Thyroid gland (tissue), 4 donors: ENCODE data around the gene MAX. TPM values are rescaled to one million over a fixed set of nuclear protein-coding genes. Genes with fewer than 3 reads are reported as not detected.

Source experiments
- DNase-seq, 2 donors: peaks; one replicate each; pipeline ENCODE4 v3.0.0-alpha.2; 2019
- H3K27ac ChIP-seq, 3 donors: fragments of 200-600 bp; sonication (generic); 1 replicate in 2 of 3; 2 replicates in 1 of 3; pipeline ENCODE4 v1.5.1; 2016 to 2019; ENCODE audit warnings: mild to moderate bottlenecking in 1 of 3, moderate library complexity in 1 of 3
- H3K27me3 ChIP-seq: fragments of 200-600 bp; sonication (generic); one replicate; pipeline ENCODE4 v1.5.1; 2019
- H3K36me3 ChIP-seq, 2 donors: fragments of 200-600 bp; sonication (generic); one replicate each; pipeline ENCODE4 v1.5.1; 2016 to 2019
- H3K4me1 ChIP-seq, 2 donors: fragments of 200-600 bp; sonication (generic); one replicate each; pipeline ENCODE4 v1.5.1; 2017 to 2019
- H3K4me3 ChIP-seq, 3 donors: fragments of 200-600 bp; sonication (generic); replicated peaks in 1 of 3; 1 replicate in 2 of 3; 2 replicates in 1 of 3; pipeline ENCODE4 v1.5.1; 2016; ENCODE audit warnings: mild to moderate bottlenecking in 1 of 3
- H3K9me3 ChIP-seq: fragments of 200-600 bp; sonication (generic); one replicate; pipeline ENCODE4 v1.5.1; 2017
- POLR2A ChIP-seq, 2 donors: fragments of 450-650 bp; IDR thresholded peaks; one replicate each; pipeline ENCODE4 v1.6.1; 2017; ENCODE audit warnings: antibody characterized with exemption in 2 of 2, mild to moderate bottlenecking in 2 of 2, moderate library complexity in 1 of 2
- WGBS, 2 donors: methylation state at CpG; one replicate each; pipeline ENCODE4 v1.1.5; 2017; 5-methylcytosine and 5-hydroxymethylcytosine counted together
- intact Hi-C: fragments of 100-400 bp; cut with DNase I; formaldehyde crosslinking; loops from one replicate; pipeline ENCODE4 v1.15.1; 2023
- total RNA-seq, 4 donors: library from RNA; depleted of rRNA; stranded (reverse); fragments of >200 nt; gene quantifications; one replicate each; pipeline ENCODE4 v1.2.3, GENCODE V29; 2016
- TF ChIP-seq, protein P1 (sequence below), 6 experiments: fragments of 200-600 bp in 3 of 6; fragments of 450-650 bp in 3 of 6; sonication (generic) in 3 of 6; IDR thresholded peaks; one replicate each; pipeline ENCODE4 v1.5.1; 2016 to 2019; ENCODE audit warnings: antibody characterized with exemption in 6 of 6, mild to moderate bottlenecking in 2 of 6, inconsistent platforms in 1 of 6, moderate library complexity in 1 of 6

Gene MAX
- total RNA-seq, 4 donors from 2014 or later = 56.7 to 71.4 (median 63.3) TPM

DNA sequence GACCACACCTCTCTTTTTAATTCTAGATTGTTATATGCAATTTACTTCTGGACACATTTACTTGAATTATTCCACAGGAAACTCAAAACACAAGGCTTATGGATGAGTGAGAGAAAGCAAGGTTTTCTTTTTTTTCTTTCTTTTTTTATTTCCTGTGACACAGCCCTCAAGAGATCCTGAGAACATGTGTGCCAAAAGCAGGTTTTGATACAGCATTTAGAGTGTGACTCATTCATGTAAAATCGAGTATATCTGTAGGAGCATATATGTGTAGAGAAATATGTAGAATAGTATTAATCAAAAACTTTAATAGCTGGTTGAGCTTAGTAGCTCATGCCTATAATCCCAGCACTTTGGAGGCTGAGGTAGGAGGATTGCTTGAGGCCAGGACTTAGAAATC is 4.4 kb upstream of the MAX start:
- Histone ChIP-seq H3K27me3 (no peaks in the 10 kb centered on the region), H3K27ac (no peak overlapping the region), H3K36me3 (no peaks in the 10 kb centered on the region), H3K4me1 (no peaks in the 10 kb centered on the region), H3K4me3 (no peak overlapping the region), H3K9me3 (no peaks in the 10 kb centered on the region)
- DNase-seq = no peak
- WGBS, 2 donors = 66 to 69% methylated on average over 1 of the region's 1 CpG
- intact Hi-C loops = no loop called here
- TF ChIP-seq, protein P1, sequence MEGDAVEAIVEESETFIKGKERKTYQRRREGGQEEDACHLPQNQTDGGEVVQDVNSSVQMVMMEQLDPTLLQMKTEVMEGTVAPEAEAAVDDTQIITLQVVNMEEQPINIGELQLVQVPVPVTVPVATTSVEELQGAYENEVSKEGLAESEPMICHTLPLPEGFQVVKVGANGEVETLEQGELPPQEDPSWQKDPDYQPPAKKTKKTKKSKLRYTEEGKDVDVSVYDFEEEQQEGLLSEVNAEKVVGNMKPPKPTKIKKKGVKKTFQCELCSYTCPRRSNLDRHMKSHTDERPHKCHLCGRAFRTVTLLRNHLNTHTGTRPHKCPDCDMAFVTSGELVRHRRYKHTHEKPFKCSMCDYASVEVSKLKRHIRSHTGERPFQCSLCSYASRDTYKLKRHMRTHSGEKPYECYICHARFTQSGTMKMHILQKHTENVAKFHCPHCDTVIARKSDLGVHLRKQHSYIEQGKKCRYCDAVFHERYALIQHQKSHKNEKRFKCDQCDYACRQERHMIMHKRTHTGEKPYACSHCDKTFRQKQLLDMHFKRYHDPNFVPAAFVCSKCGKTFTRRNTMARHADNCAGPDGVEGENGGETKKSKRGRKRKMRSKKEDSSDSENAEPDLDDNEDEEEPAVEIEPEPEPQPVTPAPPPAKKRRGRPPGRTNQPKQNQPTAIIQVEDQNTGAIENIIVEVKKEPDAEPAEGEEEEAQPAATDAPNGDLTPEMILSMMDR (IDR thresholded peaks at IDR 0.05) = no peak
- TF ChIP-seq POLR2A (IDR thresholded peaks at IDR 0.05) = no peak

DNA sequence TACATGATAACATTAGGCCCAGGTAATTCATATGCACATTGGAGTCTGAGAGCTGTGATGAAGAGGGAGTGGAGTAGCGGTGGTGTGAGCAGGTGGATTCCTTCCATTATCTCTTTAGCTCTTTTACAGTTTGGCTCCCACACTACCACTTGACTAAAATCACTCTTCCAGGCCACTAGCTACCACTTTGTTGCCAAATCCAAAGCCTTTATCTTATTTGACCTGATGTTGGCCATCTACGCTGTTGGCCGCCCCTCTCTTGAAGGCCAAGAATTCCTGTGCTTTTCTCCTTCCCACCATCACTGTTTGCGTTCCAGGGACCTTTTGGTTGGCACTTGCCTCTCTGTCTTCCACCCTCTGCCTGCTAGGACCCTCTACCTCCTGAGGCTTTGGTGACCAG is 4.0 kb upstream of the MAX start:
- WGBS, 2 donors = 93 to 95% methylated on average over 4 of the region's 4 CpGs
- no peaks in the 10 kb centered on the region for H3K27me3 ChIP-seq
- no peak for DNase-seq

DNA sequence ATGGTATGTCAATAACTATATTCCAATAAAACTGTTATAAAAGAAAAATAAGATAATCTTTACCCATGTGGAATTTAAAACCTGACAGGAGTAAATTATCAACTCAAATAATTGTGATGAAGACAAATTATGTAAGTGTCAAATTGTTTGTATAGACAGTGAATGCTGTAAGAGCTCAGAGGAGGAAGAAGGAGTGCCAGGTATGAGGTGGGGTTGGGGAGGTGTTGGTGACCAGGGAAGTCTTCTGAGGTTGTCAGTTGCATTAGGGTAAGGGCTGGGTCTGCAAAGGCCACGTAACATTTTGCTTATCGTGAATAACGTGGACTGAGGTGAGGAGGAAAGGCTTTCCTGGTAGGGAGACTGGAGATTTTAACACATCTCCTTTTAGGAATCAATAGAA is 2.5 kb upstream of the MAX start:
- Histone ChIP-seq H3K4me1 (peaks cover 9 to 14% of the 10 kb centered on the region in 2 donors), H3K27me3 (no peaks in the 10 kb centered on the region), H3K36me3 (no peaks in the 10 kb centered on the region), H3K27ac (no peak overlapping the region), H3K9me3 (no peaks in the 10 kb centered on the region), H3K4me3 (no peak overlapping the region)
- no peak for DNase-seq
- no peak for TF ChIP-seq POLR2A (IDR thresholded peaks at IDR 0.05)
- TF ChIP-seq, protein P1 (IDR thresholded peaks at IDR 0.05) = no peak
- intact Hi-C loops = no loop called here
- 90 to 95% methylated on average over 3 of the region's 3 CpGs for WGBS, 2 donors

More for the DNA sequence above, 4.0 kb upstream of the MAX start:
- no peak overlapping the region for H3K27ac ChIP-seq
- H3K9me3 ChIP-seq = no peaks in the 10 kb centered on the region
- TF ChIP-seq POLR2A (IDR thresholded peaks at IDR 0.05) = no peak
- TF ChIP-seq, protein P1 (IDR thresholded peaks at IDR 0.05) = no peak
- no peak overlapping the region for H3K4me3 ChIP-seq
- no peaks in the 10 kb centered on the region for H3K36me3 ChIP-seq
- peaks cover 0 to 2% of the 10 kb centered on the region in 2 donors for H3K4me1 ChIP-seq
- intact Hi-C loops = no loop called here

DNA sequence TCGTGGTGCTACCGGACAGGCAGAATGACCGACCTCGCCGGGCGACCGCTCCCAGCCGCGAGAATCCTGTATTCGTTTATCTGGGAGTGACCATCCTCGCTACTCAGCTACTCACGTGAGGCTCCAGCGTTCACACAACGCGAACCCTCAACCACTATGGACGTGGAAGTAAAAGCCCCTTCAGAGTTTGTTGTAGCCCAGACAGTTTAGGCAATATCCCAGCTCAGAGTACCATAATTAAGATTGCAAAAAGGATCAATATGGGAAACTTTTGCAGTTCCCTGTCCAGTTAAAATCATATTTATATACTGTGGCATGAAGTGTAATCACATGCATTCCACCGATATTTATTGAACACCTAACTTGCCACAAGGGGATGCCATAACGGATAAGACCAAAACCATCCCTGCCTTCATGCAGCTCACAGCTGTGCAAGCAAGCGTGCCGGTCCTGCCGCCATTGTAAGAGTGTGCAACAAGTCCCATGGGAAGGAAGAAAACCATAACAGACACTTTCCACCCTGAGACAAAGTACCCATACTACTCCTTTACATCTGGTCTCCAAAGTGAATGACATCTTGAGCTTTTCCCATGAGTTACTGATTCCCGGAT is 938 bp upstream of the MAX start:
- no peaks in the 10 kb centered on the region for H3K9me3 ChIP-seq
- 11 to 25% methylated on average over 11 to 22 of the region's 22 CpGs for WGBS, 2 donors
- peaks cover 20 to 21% of the 10 kb centered on the region in 2 donors for H3K4me1 ChIP-seq
- peak in 1 of 2 donors; percentile 16 for DNase-seq
- no peaks in the 10 kb centered on the region for H3K27me3 ChIP-seq
- peak overlapping the region; percentile 31 to 73 (median 49) for H3K4me3 ChIP-seq
- no peak for TF ChIP-seq POLR2A (IDR thresholded peaks at IDR 0.05)
- TF ChIP-seq, protein P1 (IDR thresholded peaks at IDR 0.05) = no peak
- intact Hi-C loops = no loop called here
- H3K36me3 ChIP-seq = no peaks in the 10 kb centered on the region
- peak overlapping the region in 1 of 3 donors; percentile 24 for H3K27ac ChIP-seq

DNA sequence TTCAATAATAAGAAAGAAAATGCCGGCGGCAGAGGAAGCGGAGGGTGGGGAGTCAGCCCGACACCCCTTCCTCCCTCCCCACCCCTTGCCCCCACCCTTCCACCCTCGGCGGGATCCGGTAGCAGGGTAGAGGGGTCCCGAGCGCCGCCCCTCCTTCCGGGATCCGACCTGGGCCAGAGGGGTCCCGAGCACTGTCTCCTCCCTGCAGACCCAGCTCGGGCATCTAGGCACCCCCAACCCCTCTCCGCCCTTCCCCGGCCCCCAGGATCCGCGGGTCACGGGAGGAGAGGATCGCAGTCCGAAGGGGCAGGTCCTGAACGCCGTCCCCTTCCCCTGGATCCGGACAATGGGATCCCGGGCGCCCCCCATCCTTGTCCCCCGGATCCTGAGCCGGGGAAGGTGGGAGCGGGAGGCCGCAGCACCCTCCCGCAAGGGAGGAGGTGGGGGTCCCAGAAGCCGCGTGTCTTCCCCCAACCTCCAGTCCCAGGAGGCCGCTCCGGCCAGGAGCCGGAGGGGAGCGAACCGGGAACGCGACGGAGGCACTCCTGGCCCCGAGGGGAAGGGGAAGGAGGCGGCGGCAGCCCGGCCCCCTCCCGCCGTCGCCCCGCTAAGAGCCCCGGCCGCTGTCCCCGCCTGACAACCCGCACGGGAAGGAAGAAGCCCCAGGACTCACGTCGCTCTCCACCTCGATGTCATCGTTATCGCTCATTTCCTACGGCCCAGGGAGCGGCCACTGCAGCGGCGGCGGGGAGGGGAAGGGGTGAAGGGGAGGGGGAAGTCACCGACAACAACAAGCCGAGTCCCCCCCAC is 481 bp downstream of the MAX start:
- 0 to 1% methylated on average over 18 to 19 of the region's 66 CpGs for WGBS, 2 donors
- Histone ChIP-seq H3K27me3 (no peaks in the 10 kb centered on the region), H3K4me3 (peak overlapping the region; percentile 70 to 87 (median 86)), H3K9me3 (no peaks in the 10 kb centered on the region), H3K4me1 (peaks cover 23 to 31% of the 10 kb centered on the region in 2 donors), H3K27ac (peak overlapping the region; percentile 80 to 85 (median 85)), H3K36me3 (no peaks in the 10 kb centered on the region)
- TF ChIP-seq, protein P1 (IDR thresholded peaks at IDR 0.05) = no peak
- TF ChIP-seq POLR2A (IDR thresholded peaks at IDR 0.05) = no peak
- intact Hi-C loops = no loop called here
- DNase-seq = peak in 1 of 2 donors; percentile 12
